Smooth muscle cell (in vitro differentiated cells): ENCODE results near the gene KRTAP1-4. TPM values are rescaled to one million over a fixed set of nuclear protein-coding genes. Genes with fewer than 3 reads are reported as not detected.

Experiments used
- DNase-seq: peaks from one replicate; lab custom pipeline; 2025; ENCODE audit not compliant: unreplicated experiment; lab: John Stamatoyannopoulos, UW
- H2AFZ ChIP-seq: fragments of 200-600 bp; sonication (generic); 2 replicates; pipeline ENCODE4 v1.6.0; 2016; ENCODE audit warnings: antibody characterized with exemption, low read depth, mild to moderate bottlenecking
- H3F3A ChIP-seq: fragments of 200-600 bp; sonication (generic); 2 replicates; pipeline ENCODE4 v1.6.0; 2017; ENCODE audit warnings: antibody characterized with exemption, low read depth
- H3K27ac ChIP-seq: fragments of 200-600 bp; sonication (generic); 2 replicates; pipeline ENCODE4 v1.5.1; 2016; ENCODE audit warnings: low read depth, mild to moderate bottlenecking
- H3K27me3 ChIP-seq: fragments of 200-600 bp; sonication (generic); 2 replicates; pipeline ENCODE4 v1.6.1; 2016; ENCODE audit warnings: low read depth, mild to moderate bottlenecking
- H3K36me3 ChIP-seq: fragments of 200-600 bp; sonication (generic); 2 replicates; pipeline ENCODE4 v1.5.1; 2016; ENCODE audit warnings: low read depth
- H3K4me1 ChIP-seq: fragments of 200-600 bp; sonication (generic); 2 replicates; pipeline ENCODE4 v1.5.1; 2016; ENCODE audit warnings: low read depth
- H3K4me2 ChIP-seq: fragments of 200-600 bp; sonication (generic); 2 replicates; pipeline ENCODE4 v1.6.0; 2016; ENCODE audit warnings: mild to moderate bottlenecking
- H3K4me3 ChIP-seq: fragments of 200-600 bp; sonication (generic); 2 replicates; pipeline ENCODE4 v1.5.1; 2016; ENCODE audit warnings: mild to moderate bottlenecking
- H3K79me2 ChIP-seq: fragments of 200-600 bp; sonication (generic); 2 replicates; pipeline ENCODE4 v1.6.0; 2016; ENCODE audit warnings: low read depth, mild to moderate bottlenecking
- H3K9ac ChIP-seq: fragments of 200-600 bp; sonication (generic); 2 replicates; pipeline ENCODE4 v1.6.0; 2016; ENCODE audit warnings: low read depth
- H3K9me3 ChIP-seq: fragments of 200-600 bp; sonication (generic); replicated peaks from 2 replicates; pipeline ENCODE4 v1.5.1; 2016; ENCODE audit warnings: low read depth
- H4K20me1 ChIP-seq: fragments of 200-600 bp; sonication (generic); 2 replicates; pipeline ENCODE4 v1.6.0; 2016; ENCODE audit warnings: low read depth
- WGBS: methylation state at CpG from one replicate; pipeline ENCODE4 v1.1.7; 2016; ENCODE audit warnings: low lambda C conversion rate; 5-methylcytosine and 5-hydroxymethylcytosine counted together
- polyA plus RNA-seq: library from polyadenylated mRNA; unstranded; fragments of >200 nt; fragmentation: Nextera tagmentation; extraction: Ambion mirVana; gene quantifications from 2 replicates; pipeline ENCODE4 v1.2.1, GENCODE V29; 2016
- total RNA-seq: library from RNA; depleted of rRNA; stranded (reverse); fragments of >200 nt; gene quantifications from 2 replicates; pipeline ENCODE4 v1.2.3, GENCODE V29; 2014
- TF ChIP-seq, protein P1 (sequence below): fragments of 200-600 bp; sonication (generic); IDR thresholded peaks from 2 replicates; pipeline ENCODE4 v1.5.1; 2017; ENCODE audit warnings: borderline replicate concordance, mild to moderate bottlenecking, antibody characterized with exemption; ENCODE audit not compliant: insufficient read depth, poor library complexity, severe bottlenecking

The KRTAP1-4 gene, protein sequence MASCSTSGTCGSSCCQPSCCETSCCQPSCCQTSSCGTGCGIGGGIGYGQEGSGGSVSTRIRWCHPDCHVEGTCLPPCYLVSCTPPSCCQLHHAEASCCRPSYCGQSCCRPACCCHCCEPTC
- total RNA-seq (not detected in 2 replicates), polyA plus RNA-seq (not detected in 2 replicates)

DNA sequence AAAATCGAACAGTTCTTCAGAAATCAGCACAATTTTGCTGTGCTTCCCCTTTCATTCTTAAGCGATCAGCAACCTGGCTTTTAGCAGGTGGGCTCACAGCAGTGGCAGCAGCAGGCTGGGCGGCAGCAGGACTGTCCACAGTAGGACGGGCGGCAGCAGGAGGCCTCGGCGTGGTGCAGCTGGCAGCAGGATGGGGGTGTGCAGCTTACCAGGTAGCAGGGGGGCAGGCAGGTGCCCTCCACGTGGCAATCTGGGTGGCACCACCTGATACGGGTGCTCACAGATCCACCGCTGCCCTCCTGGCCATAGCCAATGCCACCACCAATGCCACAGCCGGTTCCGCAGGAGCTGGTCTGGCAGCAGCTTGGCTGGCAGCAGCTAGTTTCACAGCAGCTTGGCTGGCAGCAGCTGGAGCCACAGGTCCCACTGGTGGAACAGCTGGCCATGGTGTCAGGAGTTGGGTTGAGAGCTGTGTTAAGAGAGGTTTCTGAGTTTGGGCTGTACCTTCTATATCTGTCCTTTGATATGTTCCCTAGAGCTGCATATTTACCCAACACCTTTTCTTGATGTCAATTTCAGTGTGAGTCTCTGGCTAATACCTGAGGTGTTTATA lies at the start of gene KRTAP1-4:
Gene KRTAP1-4 (minus strand): TSS at position 563 of the 613 bp plus-strand sequence. CDS start 117 bp downstream, at position 446.
- Histone ChIP-seq H3K27ac (no peak within 1 kb of the TSS), H3F3A (no peaks in the 10 kb centered on the region), H3K4me1 (no peaks in the 10 kb centered on the region), H3K9me3 (no peaks in the 10 kb centered on the region), H3K79me2 (no peaks in the 10 kb centered on the region), H3K4me2 (no peak within 1 kb of the TSS), H3K36me3 (no peaks in the 10 kb centered on the region), H3K4me3 (no peak within 1 kb of the TSS), H3K27me3 (no peaks in the 10 kb centered on the region), H3K9ac (no peak within 1 kb of the TSS), H4K20me1 (no peaks in the 10 kb centered on the region), H2AFZ (no peak within 1 kb of the TSS)
- no peak for DNase-seq
- WGBS = 83% methylated on average over 12 of the region's 12 CpGs
- TF ChIP-seq, protein P1, sequence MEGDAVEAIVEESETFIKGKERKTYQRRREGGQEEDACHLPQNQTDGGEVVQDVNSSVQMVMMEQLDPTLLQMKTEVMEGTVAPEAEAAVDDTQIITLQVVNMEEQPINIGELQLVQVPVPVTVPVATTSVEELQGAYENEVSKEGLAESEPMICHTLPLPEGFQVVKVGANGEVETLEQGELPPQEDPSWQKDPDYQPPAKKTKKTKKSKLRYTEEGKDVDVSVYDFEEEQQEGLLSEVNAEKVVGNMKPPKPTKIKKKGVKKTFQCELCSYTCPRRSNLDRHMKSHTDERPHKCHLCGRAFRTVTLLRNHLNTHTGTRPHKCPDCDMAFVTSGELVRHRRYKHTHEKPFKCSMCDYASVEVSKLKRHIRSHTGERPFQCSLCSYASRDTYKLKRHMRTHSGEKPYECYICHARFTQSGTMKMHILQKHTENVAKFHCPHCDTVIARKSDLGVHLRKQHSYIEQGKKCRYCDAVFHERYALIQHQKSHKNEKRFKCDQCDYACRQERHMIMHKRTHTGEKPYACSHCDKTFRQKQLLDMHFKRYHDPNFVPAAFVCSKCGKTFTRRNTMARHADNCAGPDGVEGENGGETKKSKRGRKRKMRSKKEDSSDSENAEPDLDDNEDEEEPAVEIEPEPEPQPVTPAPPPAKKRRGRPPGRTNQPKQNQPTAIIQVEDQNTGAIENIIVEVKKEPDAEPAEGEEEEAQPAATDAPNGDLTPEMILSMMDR = no peak

DNA sequence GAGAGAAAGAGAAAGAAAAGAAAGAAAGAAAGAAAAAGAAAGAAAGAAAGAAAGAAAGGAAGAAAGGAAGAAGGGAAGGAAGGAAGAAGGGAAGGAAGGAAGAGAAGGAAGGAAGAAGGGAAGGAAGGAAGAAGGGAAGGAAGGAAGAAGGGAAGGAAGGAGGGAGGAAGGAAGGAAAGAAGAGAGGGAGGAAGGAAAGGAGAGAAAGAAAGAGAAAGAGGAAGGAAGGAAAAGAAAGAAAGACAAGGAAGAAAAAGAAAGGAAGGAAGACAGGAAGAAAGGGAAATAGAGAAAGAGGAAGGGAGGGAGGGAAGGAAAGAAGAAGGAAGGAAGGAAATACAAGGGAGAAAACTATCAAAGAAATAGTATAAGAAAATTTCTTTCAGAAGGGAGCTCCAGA lies 46.8 kb upstream of the KRTAP1-4 start:
- no peaks in the 10 kb centered on the region for H3K4me1 ChIP-seq
- H3K27ac ChIP-seq = no peak overlapping the region

DNA sequence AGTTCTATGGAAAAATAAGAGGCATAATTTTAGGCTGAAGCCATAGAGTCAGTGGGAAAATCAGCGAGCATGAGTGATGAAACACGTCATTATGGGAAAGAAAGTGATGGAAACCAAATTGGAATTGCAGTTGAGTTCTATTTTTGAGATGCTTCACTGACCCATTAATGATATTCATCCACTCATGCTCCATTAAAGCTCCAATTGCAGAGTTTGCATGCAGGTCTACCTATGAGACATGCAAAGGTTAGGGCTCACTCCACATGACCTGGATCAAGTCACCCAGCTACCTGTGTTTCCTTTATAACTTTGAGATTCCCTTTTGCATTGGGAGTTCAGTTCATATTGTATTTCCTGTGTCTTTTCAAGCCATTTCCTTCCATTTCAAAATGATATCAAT lies 43.7 kb upstream of the KRTAP1-4 start:
- Histone ChIP-seq H3K79me2 (no peaks in the 10 kb centered on the region), H3K27me3 (no peaks in the 10 kb centered on the region), H3K9me3 (no peaks in the 10 kb centered on the region), H3K4me2 (no peak overlapping the region), H3K9ac (no peak overlapping the region), H3K4me3 (no peak overlapping the region), H3K4me1 (no peaks in the 10 kb centered on the region), H3K27ac (no peak overlapping the region), H3K36me3 (no peaks in the 10 kb centered on the region), H4K20me1 (no peaks in the 10 kb centered on the region), H2AFZ (no peak overlapping the region), H3F3A (no peaks in the 10 kb centered on the region)
- 86% methylated on average over 2 of the region's 2 CpGs for WGBS
- TF ChIP-seq, protein P1 = no peak
- no peak for DNase-seq

More for the DNA sequence above, 46.8 kb upstream of the KRTAP1-4 start:
- Histone ChIP-seq H3K9me3 (no peaks in the 10 kb centered on the region), H3F3A (no peaks in the 10 kb centered on the region), H3K27me3 (no peaks in the 10 kb centered on the region), H3K79me2 (no peaks in the 10 kb centered on the region), H3K9ac (no peak overlapping the region), H3K4me3 (no peak overlapping the region), H3K4me2 (no peak overlapping the region), H3K36me3 (no peaks in the 10 kb centered on the region), H4K20me1 (no peaks in the 10 kb centered on the region), H2AFZ (no peak overlapping the region)
- DNase-seq = no peak
- TF ChIP-seq, protein P1 = no peak
